ENCODE measurements around the gene MID2. TPM values are rescaled to one million over a fixed set of nuclear protein-coding genes. Genes with fewer than 3 reads are reported as not detected.
"Not testable (repeated sequence)": the region's sequence is repeated elsewhere in the genome, so short reads cannot be mapped to it uniquely, and the experiment has no call there.

MID2 gene
- total RNA-seq, 1 donor from 2014 or later = 7.2 TPM

GRCh38 chrX:107848591-107848990 lies 22.9 kb downstream of the MID2 start:
- Mint-ChIP-seq H3K9me3 (no peaks in the 10 kb centered on the region), H3K36me3 (no peaks in the 10 kb centered on the region), H3K27ac (no peak overlapping the region), H3K27me3 (no peaks in the 10 kb centered on the region), H3K4me1 (ENCODE audit: unreplicated experiment) (peaks cover 5% of the 10 kb centered on the region), H3K4me3 (no peak overlapping the region)
- no peak for DNase-seq (ENCODE audit: extremely low spot score, unreplicated experiment)
- no peak for TF ChIP-seq CTCF (conservative IDR thresholded peaks at IDR 0.05)

- DNase-seq (ENCODE audit: extremely low spot score, unreplicated experiment) = no peak
- no peak for TF ChIP-seq CTCF (conservative IDR thresholded peaks at IDR 0.05)
- no peaks in the 10 kb centered on the region for H3K9me3 Mint-ChIP-seq
- H3K4me3 Mint-ChIP-seq = no peak overlapping the region
- no peak overlapping the region for H3K27ac Mint-ChIP-seq
- H3K4me1 Mint-ChIP-seq (ENCODE audit: unreplicated experiment) = peaks cover 5% of the 10 kb centered on the region
- H3K27me3 Mint-ChIP-seq = no peaks in the 10 kb centered on the region
- H3K36me3 Mint-ChIP-seq = no peaks in the 10 kb centered on the region
Measured at GRCh38 chrX:107849747-107850421, 24.2 kb downstream of the MID2 start.

- Mint-ChIP-seq H3K27ac (no peak overlapping the region), H3K9me3 (no peaks in the 10 kb centered on the region), H3K27me3 (no peaks in the 10 kb centered on the region), H3K4me3 (no peak overlapping the region), H3K36me3 (no peaks in the 10 kb centered on the region), H3K4me1 (ENCODE audit: unreplicated experiment) (peaks cover 5% of the 10 kb centered on the region)
- no peak for DNase-seq (ENCODE audit: extremely low spot score, unreplicated experiment)
- no peak for TF ChIP-seq CTCF (conservative IDR thresholded peaks at IDR 0.05)
Measured at GRCh38 chrX:107850422-107850765, 24.7 kb downstream of the MID2 start.

GRCh38 chrX:107851215-107851614 lies 25.5 kb downstream of the MID2 start:
- H3K27ac Mint-ChIP-seq = no peak overlapping the region
- no peak for TF ChIP-seq CTCF (conservative IDR thresholded peaks at IDR 0.05)

GRCh38 chrX:107851665-107852064 lies 26.0 kb downstream of the MID2 start:
- not testable (repeated sequence) for H3K27ac Mint-ChIP-seq; H3K9me3 Mint-ChIP-seq; H3K4me3 Mint-ChIP-seq; H3K36me3 Mint-ChIP-seq; DNase-seq (ENCODE audit: extremely low spot score, unreplicated experiment); H3K4me1 Mint-ChIP-seq (ENCODE audit: unreplicated experiment); H3K27me3 Mint-ChIP-seq

More at GRCh38 chrX:107851215-107851614, 25.5 kb downstream of the MID2 start:
- no peak for DNase-seq (ENCODE audit: extremely low spot score, unreplicated experiment)
- peaks cover 5% of the 10 kb centered on the region for H3K4me1 Mint-ChIP-seq (ENCODE audit: unreplicated experiment)
- no peak overlapping the region for H3K4me3 Mint-ChIP-seq
- no peaks in the 10 kb centered on the region for H3K36me3 Mint-ChIP-seq
- H3K27me3 Mint-ChIP-seq = no peaks in the 10 kb centered on the region
- H3K9me3 Mint-ChIP-seq = no peaks in the 10 kb centered on the region

- Mint-ChIP-seq H3K27me3 (no peaks in the 10 kb centered on the region), H3K27ac (no peak overlapping the region), H3K4me1 (ENCODE audit: unreplicated experiment) (peaks cover 2% of the 10 kb centered on the region), H3K4me3 (no peak overlapping the region), H3K9me3 (no peaks in the 10 kb centered on the region), H3K36me3 (no peaks in the 10 kb centered on the region)
- DNase-seq (ENCODE audit: extremely low spot score, unreplicated experiment) = no peak
- no peak for TF ChIP-seq CTCF (conservative IDR thresholded peaks at IDR 0.05)
Measured at GRCh38 chrX:107856289-107856688, 30.6 kb downstream of the MID2 start.

GRCh38 chrX:107857041-107857440 lies 31.4 kb downstream of the MID2 start:
- not testable (repeated sequence) for H3K4me3 Mint-ChIP-seq; H3K36me3 Mint-ChIP-seq; H3K27ac Mint-ChIP-seq; DNase-seq (ENCODE audit: extremely low spot score, unreplicated experiment); H3K9me3 Mint-ChIP-seq; H3K27me3 Mint-ChIP-seq; H3K4me1 Mint-ChIP-seq (ENCODE audit: unreplicated experiment)
